Measurements from ENCODE around the gene PLPP3. TPM values are rescaled to one million over a fixed set of nuclear protein-coding genes. Genes with fewer than 3 reads are reported as not detected.

PLPP3 gene
- polyA plus RNA-seq, 12 donors, result 104 to 193 (median 126) TPM; not detected in 1

DNA sequence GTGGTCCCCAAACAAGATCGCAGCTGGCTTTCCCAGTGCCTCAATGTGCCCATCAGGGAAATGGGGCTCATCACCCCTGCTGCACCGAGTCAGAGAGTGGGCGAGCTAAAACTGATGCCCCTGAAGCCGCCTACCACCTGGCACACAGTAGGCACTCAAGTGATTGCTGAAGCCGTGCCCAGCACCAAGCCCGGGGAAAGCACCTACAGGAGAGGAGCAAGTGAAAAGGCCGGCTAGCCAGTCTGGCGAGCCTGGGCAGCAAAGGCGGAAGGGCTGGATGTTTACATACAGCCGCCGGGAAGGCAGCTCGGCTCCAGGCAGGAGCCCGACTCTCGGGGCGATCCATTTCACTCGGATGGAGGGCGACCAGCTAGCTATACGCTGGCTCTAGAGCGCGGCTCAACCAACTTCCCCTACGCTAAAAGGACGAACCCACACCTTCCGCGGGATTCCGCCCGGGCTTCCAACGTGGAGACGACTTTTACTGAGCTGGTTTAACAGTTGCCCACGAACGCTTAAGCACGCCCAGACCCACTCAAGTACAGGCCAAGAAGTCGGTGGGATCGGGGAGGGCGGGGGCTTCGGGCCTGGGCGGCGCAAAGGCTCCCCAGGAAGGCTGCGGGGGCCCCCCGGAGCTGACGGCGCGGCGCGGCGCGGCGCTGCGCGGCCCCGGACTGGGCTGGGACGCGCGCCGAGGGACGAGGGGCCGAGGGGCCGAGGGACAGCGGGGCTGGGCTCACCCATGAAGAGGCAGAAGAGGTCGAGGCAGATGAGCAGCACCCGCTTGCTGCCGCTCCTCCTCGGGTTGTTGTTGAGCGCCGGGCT lies 1.0 kb downstream of the PLPP3 start:
- peak; percentile 65 for DNase-seq

DNA sequence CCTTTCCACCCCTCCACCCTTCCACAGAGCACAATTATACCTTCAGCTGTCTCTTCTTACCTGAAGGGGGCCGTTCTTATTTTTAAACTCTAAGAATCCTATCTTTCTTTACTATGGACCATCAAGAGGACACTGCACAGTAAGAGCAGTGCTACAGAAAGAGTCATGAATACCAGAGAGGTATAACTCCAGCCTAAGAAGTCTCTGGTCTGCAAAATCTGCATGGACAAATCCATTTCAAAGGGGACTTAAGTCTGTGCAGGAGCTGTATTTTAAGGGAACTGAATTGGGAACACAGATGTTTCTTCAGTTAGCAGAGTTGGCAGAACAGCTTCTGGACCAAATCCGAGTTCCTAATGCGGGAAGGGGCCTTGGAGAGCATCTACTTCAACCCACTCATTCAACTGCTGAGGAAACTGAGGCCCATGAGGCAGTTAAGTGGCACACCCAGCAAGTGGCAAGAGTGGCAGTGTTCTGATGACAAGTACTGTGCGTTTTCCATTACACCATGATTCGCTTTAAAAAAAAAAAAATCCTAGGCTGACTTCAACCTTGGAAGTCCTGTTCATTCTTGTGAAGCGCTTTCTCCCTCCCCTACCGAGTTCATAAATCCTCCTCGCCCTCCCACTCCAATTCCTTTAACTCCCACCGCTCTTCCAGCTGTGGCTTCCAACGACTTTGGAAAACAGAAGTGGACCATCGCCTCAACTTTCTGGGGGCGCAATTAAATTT lies 1.8 kb downstream of the PLPP3 start:
- DNase-seq, result peak; percentile 79

DNA sequence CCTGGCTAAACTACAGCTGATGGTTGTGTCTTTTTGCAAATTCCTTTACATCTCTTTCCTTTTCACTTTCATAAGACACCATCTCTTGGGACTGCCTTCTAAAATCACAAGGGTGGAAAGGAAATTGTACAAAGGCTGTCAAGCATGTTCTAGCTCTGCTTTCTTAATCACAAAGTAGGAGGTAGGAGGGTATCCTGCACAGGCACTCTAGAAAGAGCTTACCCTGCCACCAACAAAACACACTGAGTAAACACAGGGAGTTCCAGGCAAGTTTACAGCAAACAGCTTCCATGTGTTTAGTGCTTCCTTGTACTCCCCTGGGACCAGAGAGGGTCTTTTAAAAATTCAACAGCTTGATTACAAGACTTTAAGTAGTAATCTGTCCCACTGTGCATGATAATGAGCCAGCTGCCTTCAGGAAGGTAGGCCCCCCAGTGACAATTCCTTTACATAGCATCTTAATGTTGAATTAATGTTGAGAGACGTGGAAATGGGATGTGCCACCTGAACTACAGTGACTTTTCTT lies 2.4 kb downstream of the PLPP3 start:
- DNase-seq, result peak; percentile 45

DNA sequence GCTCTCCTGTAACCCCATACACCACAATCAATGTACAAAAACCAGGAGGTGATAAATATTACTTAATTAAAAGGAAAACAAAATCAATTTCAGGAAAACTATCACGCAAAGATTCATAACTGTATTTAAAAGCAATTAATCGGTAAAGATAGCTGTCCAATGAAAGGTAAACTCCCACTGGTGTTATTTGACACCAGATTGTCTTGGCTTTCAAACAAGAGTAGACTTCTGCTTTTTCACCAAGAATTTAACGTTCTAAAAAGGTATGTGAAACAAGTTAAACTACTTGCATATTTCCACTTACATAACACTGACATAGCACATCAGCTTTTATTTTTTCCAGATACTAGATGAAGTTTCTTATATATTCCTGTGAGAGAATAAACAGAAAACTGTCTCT lies 3.5 kb downstream of the PLPP3 start:
- no peak for DNase-seq

DNA sequence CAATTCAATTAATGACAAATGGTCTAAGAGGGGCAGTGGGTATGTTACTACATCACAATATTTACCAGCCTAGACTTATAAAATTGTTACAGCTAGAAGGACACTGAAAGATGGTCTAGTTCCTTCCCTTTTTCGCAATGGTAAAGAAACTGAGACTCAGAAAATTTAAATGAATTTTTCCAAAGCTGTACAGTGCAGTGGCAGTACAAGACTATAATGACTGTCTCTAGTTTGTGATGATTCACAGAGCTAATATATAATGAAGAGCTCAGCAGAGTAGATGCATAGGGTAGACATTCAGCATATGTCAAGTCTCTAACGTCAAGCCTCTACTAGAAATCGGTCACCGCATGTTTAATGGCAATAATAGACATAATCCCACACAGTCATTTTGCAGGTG lies 4.6 kb downstream of the PLPP3 start:
- DNase-seq, result no peak

DNA sequence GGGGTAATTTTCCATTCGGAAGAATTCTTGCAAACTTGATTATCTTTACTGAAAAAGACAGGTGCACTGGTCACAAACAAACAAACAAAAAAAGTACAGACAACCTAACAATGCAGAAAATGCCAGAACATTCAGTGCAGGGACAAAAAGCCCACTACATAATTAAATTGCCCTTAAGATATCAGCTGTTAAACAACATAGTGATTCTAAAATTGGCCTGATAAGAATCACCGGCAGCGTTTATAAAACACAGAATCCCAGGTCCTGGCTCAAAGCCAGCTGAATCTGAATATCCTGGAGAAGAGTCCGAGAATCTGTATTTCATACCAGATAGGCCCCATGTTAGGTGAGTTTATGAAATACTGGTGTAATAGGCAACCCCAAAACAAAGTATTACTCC lies 6.1 kb downstream of the PLPP3 start:
- no peak for DNase-seq

DNA sequence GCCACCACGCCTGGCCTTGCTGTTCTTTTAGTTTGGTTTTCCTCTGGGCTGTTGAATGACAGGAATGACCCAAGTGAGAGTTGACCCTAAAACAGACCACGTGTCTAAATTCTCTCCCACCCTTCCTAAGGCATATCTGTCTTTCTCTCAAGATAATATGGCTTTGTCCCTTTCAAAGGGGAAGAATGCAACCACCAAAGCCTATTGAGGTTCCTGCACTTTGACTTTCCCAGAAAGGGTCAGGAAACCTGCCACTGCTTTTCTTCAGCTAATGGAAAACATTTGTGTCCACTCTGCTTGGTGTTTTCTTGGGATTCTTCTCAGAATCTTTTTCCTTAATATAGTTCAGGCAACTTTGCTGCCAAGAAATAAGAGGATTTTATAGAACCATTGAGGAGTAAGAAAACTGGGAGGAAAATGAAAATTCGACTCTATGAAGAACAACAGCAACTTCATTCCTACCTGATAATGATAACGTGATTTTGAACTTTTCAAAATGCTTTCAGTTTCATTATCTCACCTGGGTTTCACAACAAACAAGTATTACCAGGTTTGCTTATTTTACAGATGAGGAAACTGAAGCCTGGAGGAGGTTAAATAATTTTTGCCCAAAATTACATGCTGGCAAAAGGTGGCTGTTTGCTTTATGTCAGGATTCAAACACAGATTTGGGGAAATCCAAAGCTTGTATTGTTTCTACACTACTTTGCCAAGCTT lies 6.9 kb downstream of the PLPP3 start:
- no peak for DNase-seq

DNA sequence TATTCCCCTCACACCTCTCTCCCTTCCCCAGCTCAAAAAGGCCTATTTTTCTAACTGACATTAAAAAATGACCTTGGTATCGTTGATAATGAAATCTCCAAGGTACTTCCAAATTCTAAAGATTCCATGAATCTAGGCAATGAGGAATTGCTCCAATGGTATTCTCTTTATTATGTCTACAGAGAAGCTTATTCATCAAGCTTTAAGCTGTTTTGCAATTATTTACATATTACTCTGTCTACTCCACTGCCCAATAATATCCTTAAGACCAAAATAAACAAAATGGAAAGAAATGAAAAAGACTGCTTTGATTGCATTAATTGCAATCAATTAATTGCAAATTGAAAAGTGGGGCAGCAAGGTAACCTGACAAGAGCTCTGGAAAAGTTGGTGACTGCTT lies 7.9 kb downstream of the PLPP3 start:
- no peak for DNase-seq

DNA sequence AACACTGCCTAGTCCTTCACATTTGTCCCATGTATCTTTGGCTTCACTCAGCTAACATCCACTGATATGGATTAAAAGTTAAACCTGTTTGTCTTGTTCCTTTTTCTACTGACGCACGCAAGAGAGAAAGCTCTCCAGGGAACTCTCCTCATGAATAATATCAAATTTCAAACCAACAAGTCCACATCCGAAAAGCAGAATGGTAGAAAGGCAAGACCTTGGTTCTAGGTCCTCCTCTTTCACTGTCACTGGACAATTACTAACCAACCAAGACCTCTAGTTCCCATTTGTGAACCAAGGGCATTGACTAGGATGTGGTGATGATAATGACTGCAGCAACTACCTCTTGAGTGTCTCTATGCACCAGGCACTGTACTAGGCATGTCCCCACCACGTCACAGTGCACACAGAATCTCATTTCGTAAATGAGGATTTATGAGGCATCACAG lies 8.4 kb downstream of the PLPP3 start:
- DNase-seq, result no peak

DNA sequence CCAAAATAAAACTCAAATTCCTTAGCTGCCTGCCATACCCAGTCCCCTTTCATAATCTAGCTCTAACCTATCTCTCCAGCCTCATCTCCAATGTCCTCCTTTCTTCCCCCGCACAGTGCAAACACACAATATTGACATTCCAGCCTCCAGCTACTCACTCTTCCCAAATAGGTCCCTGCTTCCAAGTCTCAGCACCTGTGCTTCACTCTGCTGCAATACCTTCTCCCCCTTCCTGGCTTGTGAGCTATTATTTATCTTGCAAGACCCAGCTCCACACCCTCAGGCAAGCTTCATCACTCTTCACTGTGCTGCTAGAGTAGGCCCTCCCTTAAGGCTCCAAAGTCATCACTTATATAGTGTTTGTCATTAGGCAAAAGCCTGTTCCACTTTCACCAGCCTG lies 9.7 kb downstream of the PLPP3 start:
- no peak for DNase-seq

DNA sequence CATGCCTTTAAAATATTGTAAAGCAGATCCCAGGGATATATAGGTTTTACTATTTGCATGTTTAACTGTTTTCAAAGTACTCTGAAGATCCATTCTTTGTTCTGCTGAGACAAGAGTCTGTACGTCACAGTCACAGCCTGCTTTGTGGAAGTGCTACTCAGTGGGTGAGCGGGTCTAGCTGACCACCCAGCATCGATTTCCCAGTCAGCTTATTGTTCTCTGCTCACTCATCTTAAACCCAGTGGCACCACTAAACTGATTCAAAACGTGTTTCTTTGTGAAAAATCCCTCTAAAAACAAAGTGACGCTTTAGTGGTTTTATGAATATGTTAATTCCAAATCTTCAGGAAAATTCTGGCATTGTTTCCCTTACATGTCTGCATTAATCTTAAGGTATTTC lies 12.4 kb downstream of the PLPP3 start:
- DNase-seq, result no peak

DNA sequence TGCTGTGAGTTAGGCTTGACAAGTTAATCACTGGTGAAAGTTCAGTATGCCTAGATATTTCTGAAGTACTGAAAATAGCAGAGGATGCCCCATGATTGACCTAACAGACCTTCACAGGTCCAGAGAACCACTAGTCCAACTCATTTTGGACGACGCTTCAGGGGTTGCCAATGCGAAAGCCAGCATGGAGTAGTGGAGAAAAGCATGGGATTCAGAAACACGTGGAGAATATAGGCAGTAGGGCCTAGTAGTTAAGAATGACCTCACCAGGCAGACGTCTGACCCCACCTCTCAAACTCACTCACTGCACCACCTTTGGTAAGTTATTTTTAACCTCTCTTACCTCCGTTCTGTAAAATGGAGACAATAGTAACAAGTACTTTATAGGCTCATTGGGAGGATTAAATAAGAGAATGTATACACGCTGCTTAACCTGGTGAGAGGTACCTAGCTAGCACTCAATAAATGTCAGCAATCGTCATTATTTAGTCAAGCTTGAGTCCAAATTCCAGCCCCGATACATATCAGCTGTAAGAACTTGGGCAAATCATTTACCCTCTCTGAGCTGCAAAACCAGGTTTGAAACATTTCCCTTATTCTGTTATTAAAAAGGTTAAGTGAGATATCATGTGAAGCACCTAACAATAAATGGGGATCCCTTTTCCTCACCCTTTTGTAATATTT lies 13.2 kb downstream of the PLPP3 start:
- no peak for DNase-seq

DNA sequence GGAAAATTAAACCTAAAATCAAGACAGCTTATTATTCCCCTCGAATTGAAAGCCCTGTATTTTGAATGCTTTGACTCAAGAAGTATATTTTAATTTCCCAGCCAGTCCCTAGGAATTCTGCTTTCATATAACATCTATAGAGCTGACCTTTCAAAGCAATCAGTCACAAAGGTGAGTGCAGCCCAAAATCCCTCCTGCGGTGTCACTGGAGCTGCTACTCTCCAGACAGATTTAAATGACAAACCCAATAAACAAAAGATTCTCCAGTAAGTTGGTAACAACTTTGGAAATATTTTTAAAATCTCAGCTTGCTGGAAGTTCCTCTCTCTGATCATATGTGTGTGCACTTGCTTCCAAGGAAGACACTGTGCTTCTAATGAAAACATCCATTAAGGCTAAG lies 14.7 kb downstream of the PLPP3 start:
- DNase-seq, result no peak

DNA sequence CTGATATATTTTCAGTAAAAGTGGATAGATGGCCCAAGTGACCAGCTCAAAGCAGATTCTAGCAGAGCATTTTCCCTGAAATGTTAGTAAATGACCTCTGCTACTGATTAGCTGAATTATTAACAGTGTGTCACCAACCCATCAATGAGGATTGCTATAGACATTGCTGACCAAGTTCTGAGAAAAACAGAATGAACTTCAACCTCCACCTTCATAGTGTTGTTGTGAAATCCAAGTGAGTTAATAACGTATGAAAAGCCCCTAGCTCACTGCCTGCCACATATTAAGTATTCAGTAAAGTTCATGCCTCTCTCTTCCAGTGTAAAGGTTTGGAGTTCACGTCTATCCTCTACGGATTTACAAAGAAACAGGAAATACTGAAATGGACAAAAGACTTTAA lies 15.8 kb downstream of the PLPP3 start:
- DNase-seq, result no peak

DNA sequence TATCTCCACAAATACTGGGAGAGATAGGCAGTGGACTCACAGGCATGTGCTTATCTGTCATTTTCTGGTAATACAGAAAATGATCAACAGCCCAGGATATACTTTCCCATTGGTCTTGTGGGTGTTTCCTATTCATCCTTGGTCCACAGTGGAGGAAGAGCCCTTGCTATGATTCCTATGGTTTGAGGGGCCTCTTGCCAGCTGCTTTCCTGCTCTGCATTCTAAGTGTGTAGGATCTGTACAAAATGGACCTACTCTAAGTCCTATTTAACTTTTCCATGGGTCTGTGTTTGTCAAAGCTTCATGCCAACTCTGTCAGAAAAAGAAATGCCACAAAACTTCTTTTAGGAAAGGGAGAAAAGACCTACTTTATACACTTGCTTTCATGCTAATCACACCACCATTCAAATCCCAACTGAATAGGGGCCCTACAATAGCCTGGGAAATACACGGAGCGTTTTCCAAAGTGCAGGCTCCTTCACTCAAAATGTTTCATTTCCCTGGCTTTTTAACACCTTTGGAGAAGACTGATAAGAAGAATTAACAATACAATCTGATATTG lies 16.4 kb downstream of the PLPP3 start:
- DNase-seq, result no peak

DNA sequence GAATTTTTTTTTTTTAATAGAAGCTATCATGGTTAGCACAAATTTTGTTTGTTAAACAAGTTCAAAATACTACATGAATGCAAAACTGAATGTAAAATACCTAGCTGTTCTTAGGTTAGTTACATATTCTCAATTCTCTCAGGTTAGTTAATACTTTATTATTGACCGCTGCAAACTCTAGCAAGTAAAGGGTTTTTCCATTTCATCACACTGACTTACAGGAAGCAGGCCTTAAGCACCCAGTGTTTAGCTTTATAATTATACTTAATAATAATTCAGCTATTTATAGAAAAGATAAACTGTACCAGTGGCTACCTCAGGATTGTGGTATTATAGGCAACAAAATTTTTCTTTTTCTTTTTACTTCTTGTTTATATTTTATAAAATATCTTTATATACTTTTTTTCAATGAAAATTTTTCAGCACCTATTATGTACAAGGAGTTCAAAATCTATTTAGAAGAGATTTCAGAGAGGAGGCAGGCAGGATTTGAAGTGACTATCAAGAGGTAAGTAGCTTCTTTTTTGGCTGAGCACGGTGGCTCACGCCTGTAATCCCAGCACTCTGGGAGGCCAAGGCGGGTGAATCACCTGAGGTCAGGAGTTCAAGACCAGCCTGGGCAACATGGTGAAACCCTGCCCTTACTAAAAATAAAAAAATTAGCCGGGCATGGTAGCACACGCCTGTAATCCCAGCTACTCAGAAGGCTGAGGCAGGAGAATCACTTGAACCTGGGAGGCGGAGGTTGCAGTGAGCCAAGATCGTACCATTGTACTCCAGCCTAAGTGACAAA lies 17.9 kb downstream of the PLPP3 start:
- no peak for DNase-seq

DNA sequence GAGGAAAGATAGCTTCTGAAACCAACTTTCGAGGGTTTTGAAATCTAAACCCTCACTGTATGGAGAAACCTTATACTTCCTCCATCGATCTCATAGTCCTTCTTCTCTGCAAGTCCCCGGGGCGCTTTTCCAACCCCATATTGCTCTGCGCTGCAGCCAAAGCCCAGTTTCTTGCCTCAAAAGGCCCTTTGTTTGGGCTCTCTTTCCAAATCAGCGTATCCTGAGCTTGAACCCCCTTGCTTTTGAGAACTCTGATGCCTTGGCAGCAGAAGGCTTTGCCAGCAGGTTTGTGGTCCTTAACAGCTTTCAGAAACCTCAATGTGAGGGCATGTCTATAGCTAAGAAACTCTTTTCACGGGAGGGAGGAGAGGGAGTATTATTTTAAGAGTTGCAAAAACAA lies 21.6 kb downstream of the PLPP3 start:
- no peak for DNase-seq

DNA sequence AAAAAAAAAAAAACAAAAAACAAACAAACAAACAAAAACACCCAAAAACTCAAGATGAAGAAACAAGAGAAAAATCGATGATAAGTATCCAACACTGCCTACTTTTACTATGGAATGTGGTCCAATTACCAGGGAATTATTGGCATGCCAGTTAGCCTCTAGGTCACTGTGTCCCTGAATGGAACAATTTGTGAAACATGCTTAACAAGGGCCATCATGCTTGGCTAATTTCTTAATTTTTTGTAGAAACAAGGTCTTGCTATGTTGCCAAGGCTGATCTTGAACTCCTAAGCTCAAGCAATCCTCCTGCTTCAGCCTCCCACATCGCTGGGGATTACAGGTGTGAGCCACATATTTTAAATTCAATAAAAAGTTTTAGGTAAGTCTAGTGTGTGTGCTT lies 23.9 kb downstream of the PLPP3 start:
- no peak for DNase-seq

DNA sequence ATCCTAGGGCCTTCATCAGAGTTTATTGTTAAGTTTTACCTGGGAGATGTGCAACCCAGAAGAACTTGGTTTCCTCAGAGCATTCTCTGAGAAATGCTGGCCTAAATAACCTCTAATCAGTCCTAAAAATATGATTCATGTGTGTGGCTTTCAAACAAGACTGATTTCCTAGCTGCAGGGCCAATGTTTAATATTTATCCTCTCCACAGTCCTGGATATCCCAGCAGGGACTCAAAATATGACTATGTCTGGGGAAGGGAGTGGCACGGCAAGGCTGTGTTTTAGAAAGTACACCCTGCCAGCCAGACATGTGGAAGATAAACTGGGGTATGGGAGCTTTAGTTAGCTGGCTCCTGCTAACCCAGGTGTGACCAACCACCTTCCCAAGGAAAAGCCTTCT lies 26.3 kb downstream of the PLPP3 start:
- no peak for DNase-seq

DNA sequence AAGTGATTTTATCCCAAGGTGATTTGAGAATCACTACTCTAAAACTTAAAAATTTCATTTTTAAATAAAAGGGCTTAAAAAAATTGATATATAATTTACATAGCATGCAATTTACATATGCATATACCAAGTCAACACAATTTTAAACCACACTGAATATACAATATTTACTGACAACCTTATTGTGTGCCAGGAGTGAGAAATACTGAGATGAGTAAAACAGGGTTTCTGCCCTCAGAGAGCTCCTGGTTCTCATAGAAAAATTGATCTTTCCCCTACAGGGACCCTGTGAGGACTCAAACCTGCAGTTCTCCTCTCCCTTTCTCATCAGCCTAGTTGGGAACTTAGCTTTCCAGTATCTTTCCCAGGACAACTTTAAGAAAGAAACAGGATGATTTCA lies 27.0 kb downstream of the PLPP3 start:
- DNase-seq, result no peak

DNA sequence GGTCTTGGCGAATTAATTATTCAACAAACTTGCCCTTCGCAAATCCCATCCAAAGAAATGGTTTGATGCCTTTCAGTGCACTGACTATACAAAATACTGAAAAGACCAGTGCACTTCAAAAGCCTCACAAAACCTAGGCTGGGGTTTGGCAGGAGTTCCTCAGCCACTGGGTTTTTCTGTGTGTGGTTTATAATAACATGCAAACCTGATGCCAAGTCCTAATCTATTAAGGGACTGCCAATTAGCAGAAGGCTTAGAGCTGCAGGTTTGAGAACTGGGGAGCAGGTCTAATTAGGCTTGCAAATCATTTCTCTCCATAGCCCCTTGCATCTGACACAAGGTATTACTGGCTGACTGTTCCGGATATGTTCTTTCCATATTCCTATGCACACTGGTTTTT lies 27.7 kb downstream of the PLPP3 start:
- no peak for DNase-seq

Measured in muscle of arm (tissue), 12 donors.